Spleen (tissue), 7 donors: ENCODE results near the gene TKTL1.

ENCODE experiments used
- POLR2A ChIP-seq, 3 donors: fragments of 450-650 bp; IDR thresholded peaks; one replicate each; pipeline ENCODE4 v1.5.1; 2017; ENCODE audit warnings: antibody characterized with exemption in 3 of 3, mild to moderate bottlenecking in 1 of 3
- POLR2AphosphoS5 ChIP-seq, 3 donors: sonication (generic); formaldehyde crosslinking; IDR thresholded peaks; one replicate each; pipeline ENCODE4 v1.5.1; 2017; ENCODE audit warnings: antibody characterized with exemption in 3 of 3
- TF ChIP-seq, protein P1 (sequence below), 11 experiments: fragments of 200-600 bp in 7 of 11; fragments of 450-650 bp in 4 of 11; sonication (generic) in 4 of 11; IDR thresholded peaks in 8 of 11; conservative IDR thresholded peaks in 3 of 11; 1 replicate in 7 of 11; 2 replicates in 4 of 11; pipeline versions ENCODE4 v1.4.0 to v1.8.0; 2016 to 2021; ENCODE audit warnings: antibody characterized with exemption in 11 of 11, inconsistent platforms in 4 of 11, mild to moderate bottlenecking in 1 of 11
- donor health status: DM: no; HTN: no; CAD: no; lungs with moderate emphysema.
- donor health status: DM: no; HTN: no; CAD: no.
- donor health status: DM: no; HTN: no; CAD: no.

DNA sequence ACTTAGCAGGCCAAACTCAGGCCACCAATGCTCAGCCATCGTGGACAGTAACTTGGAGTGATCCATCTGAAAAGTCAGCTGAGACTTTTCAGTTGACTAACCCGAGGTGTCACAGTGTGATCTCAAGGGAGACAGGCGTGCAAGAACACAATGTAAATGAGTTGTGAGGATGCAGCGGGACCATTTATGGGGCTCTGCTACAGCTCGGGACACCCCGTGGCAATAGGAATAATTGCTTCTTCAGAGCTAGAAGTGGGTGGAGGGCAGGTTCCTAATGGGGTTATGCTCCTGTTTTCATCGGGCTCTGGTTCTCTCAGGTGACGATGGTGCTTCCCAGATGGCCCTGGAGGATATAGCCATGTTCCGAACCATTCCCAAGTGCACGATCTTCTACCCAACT is 27.3 kb downstream of the TKTL1 start:
- TF ChIP-seq, protein P1, sequence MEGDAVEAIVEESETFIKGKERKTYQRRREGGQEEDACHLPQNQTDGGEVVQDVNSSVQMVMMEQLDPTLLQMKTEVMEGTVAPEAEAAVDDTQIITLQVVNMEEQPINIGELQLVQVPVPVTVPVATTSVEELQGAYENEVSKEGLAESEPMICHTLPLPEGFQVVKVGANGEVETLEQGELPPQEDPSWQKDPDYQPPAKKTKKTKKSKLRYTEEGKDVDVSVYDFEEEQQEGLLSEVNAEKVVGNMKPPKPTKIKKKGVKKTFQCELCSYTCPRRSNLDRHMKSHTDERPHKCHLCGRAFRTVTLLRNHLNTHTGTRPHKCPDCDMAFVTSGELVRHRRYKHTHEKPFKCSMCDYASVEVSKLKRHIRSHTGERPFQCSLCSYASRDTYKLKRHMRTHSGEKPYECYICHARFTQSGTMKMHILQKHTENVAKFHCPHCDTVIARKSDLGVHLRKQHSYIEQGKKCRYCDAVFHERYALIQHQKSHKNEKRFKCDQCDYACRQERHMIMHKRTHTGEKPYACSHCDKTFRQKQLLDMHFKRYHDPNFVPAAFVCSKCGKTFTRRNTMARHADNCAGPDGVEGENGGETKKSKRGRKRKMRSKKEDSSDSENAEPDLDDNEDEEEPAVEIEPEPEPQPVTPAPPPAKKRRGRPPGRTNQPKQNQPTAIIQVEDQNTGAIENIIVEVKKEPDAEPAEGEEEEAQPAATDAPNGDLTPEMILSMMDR (IDR thresholded peaks at IDR 0.05 in 8 of 11, conservative IDR thresholded peaks at IDR 0.05 in 3 of 11): no peak
- TF ChIP-seq POLR2A (IDR thresholded peaks at IDR 0.05) (no peak), POLR2AphosphoS5 (IDR thresholded peaks at IDR 0.05) (no peak)
